Uterus (tissue), 4 donors: ENCODE results near the gene CHRD. TPM values are rescaled to one million over a fixed set of nuclear protein-coding genes. Genes with fewer than 3 reads are reported as not detected.
A peak's percentile ranks its signal among the peaks of the same experiment; 100 is the strongest.

Experiments used
- DNase-seq, 2 donors: peaks; one replicate each; pipeline ENCODE4 v3.0.0-alpha.2; 2019 to 2020
- H3K27ac ChIP-seq, 2 donors: fragments of 200-600 bp; sonication (generic); 1 replicate in 1 of 2; 2 replicates in 1 of 2; pipeline ENCODE4 v1.5.1; 2016 to 2018
- H3K27me3 ChIP-seq, 2 donors: fragments of 200-600 bp; sonication (generic); one replicate each; pipeline ENCODE4 v1.5.1; 2018 to 2019; ENCODE audit warnings: control low read depth in 1 of 2
- H3K36me3 ChIP-seq, 2 donors: fragments of 200-600 bp; sonication (generic); one replicate each; pipeline ENCODE4 v1.5.1; 2019; ENCODE audit warnings: control low read depth in 1 of 2
- H3K4me1 ChIP-seq, 2 donors: fragments of 200-600 bp; sonication (generic); one replicate each; pipeline ENCODE4 v1.5.1; 2018 to 2019; ENCODE audit warnings: control low read depth in 1 of 2
- H3K4me3 ChIP-seq, 2 donors: fragments of 200-600 bp; sonication (generic); 1 replicate in 1 of 2; 2 replicates in 1 of 2; pipeline ENCODE4 v1.5.1; 2018 to 2019; ENCODE audit warnings: mild to moderate bottlenecking in 1 of 2
- H3K9me3 ChIP-seq, 2 donors: fragments of 200-600 bp; sonication (generic); one replicate each; pipeline ENCODE4 v1.5.1; 2019; ENCODE audit warnings: control low read depth in 1 of 2
- POLR2A ChIP-seq, 2 donors: fragments of 450-650 bp; IDR thresholded peaks; one replicate each; pipeline ENCODE4 v1.6.1; 2016; ENCODE audit warnings: antibody characterized with exemption in 2 of 2, mild to moderate bottlenecking in 1 of 2, moderate library complexity in 1 of 2
- intact Hi-C: fragments of 100-400 bp; cut with DNase I; formaldehyde crosslinking; loops from one replicate; pipeline ENCODE4 v1.15.1; 2023; ENCODE audit warnings: low total_unique reads
- total RNA-seq, 4 donors: library from RNA; depleted of rRNA in 3 of 4; stranded (reverse); fragments of >200 nt in 3 of 4; gene quantifications; one replicate each; pipeline versions ENCODE4 v1.1.0 to v1.2.4, GENCODE V29; 2014 to 2023
- TF ChIP-seq, protein P1 (sequence below), 4 experiments: fragments of 200-600 bp in 2 of 4; fragments of 450-650 bp in 2 of 4; sonication (generic) in 2 of 4; IDR thresholded peaks; one replicate each; pipeline ENCODE4 v1.5.1; 2016 to 2019; ENCODE audit warnings: antibody characterized with exemption in 4 of 4, mild to moderate bottlenecking in 2 of 4, moderate library complexity in 1 of 4
- donor health status: DM: yes; HTN: yes; CAD: no.

CHRD gene
- total RNA-seq, 4 donors from 2014 or later, result 15.9 to 57.1 (median 30.7) TPM

DNA sequence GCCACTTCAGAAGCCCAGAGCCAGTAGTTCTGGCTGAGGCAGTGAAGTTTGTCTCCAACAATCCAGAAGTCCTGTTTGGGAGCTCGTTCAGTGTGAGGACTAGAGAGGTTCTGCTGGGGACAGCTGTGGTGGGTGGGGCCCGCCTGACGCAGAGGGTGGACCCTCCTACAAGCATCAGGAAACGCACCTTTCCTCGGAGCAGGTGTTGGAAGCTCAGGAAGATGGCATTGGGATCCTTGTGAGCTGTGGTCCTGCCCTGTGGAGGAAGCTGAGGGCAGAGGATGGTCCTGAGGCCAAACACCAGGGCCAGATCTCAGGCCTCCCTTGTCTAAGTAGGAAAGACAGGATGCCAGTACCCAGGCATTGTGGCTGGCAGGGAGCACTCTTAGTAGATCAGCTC is 6.9 kb upstream of the CHRD start:
- H3K27me3 ChIP-seq, result no peaks in the 10 kb centered on the region
- no peaks in the 10 kb centered on the region for H3K36me3 ChIP-seq
- TF ChIP-seq POLR2A (IDR thresholded peaks at IDR 0.05), result no peak
- TF ChIP-seq, protein P1, sequence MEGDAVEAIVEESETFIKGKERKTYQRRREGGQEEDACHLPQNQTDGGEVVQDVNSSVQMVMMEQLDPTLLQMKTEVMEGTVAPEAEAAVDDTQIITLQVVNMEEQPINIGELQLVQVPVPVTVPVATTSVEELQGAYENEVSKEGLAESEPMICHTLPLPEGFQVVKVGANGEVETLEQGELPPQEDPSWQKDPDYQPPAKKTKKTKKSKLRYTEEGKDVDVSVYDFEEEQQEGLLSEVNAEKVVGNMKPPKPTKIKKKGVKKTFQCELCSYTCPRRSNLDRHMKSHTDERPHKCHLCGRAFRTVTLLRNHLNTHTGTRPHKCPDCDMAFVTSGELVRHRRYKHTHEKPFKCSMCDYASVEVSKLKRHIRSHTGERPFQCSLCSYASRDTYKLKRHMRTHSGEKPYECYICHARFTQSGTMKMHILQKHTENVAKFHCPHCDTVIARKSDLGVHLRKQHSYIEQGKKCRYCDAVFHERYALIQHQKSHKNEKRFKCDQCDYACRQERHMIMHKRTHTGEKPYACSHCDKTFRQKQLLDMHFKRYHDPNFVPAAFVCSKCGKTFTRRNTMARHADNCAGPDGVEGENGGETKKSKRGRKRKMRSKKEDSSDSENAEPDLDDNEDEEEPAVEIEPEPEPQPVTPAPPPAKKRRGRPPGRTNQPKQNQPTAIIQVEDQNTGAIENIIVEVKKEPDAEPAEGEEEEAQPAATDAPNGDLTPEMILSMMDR (IDR thresholded peaks at IDR 0.05), result no peak
- no peaks in the 10 kb centered on the region for H3K4me1 ChIP-seq
- no peaks in the 10 kb centered on the region for H3K9me3 ChIP-seq
- no peak overlapping the region for H3K4me3 ChIP-seq
- no peak overlapping the region for H3K27ac ChIP-seq
- DNase-seq, result no peak
- intact Hi-C loops, result loop anchor here (10.0 kb wide), 2 partner anchors 142 to 172 kb away; no protein-coding TSS in a partner anchor

DNA sequence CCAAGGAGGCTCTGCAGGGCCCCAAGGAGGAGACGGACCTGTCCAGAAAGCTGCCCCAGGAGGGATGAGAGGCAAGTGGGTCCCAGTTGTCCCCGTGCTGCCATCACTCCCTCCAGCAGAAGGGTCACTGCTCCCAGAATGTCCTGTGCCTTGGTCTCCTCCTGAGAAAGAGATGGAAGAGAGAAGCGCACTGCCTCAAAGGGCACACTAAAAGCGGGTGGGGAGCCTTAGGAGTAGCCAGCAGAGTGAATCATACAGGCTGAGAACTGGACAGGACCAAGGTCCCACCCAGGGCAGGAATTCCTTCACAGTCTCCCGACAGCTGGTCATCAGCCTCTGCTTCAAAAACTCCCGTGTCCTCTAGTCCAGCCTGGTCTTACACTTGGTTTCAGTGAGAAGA is 6.4 kb upstream of the CHRD start:
- TF ChIP-seq POLR2A (IDR thresholded peaks at IDR 0.05), result no peak
- TF ChIP-seq, protein P1 (IDR thresholded peaks at IDR 0.05), result no peak
- intact Hi-C loops, result loop anchor here (10.0 kb wide), 2 partner anchors 141 to 171 kb away; no protein-coding TSS in a partner anchor
- no peak for DNase-seq

DNA sequence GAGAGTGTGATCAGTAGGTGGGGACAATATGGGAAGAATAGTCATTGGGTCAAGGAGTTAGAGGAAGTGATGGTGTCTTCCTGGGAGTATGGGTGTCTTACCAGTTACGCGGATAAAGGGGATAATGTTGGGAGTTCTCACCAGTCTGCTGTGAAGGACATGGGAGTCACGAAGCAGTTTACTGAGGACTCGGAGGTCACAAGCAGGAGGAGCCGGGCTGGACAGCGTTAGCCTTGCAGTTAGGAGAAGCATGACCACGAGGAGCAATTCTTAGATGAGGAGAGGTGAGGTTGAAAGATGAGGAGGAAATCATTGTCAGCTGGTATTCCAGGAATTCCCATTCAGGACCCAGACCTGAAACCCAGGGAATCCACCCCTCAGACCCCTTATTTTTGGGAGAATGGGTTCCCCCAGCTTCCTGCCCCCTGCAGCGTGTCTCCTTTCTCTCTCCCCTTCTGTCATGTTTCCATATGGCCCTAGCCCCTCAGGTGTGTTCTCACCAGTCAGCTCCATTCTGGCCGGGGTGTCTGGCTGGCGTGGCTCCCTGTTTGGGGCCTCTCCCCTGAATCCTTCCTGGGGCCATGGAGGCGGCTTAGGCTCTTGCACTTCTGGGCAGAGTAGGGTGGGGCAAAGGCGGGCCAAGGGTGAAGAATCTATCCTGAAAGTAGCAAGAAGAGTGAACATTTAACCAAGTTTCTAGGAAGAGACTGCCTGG is 4.0 kb upstream of the CHRD start:
- Histone ChIP-seq H3K27me3 (no peaks in the 10 kb centered on the region), H3K4me3 (no peak overlapping the region), H3K4me1 (peaks cover 0 to 4% of the 10 kb centered on the region in 2 donors), H3K9me3 (no peaks in the 10 kb centered on the region), H3K36me3 (no peaks in the 10 kb centered on the region), H3K27ac (no peak overlapping the region)
- TF ChIP-seq, protein P1 (IDR thresholded peaks at IDR 0.05), result no peak
- no peak for TF ChIP-seq POLR2A (IDR thresholded peaks at IDR 0.05)
- intact Hi-C loops, result loop anchor here (10.0 kb wide), 2 partner anchors 139 to 169 kb away; no protein-coding TSS in a partner anchor
- DNase-seq, result no peak

More for the DNA sequence above, 6.4 kb upstream of the CHRD start:
- no peak overlapping the region for H3K27ac ChIP-seq
- H3K4me1 ChIP-seq, result no peaks in the 10 kb centered on the region
- no peaks in the 10 kb centered on the region for H3K27me3 ChIP-seq
- no peaks in the 10 kb centered on the region for H3K9me3 ChIP-seq
- no peak overlapping the region for H3K4me3 ChIP-seq
- no peaks in the 10 kb centered on the region for H3K36me3 ChIP-seq

DNA sequence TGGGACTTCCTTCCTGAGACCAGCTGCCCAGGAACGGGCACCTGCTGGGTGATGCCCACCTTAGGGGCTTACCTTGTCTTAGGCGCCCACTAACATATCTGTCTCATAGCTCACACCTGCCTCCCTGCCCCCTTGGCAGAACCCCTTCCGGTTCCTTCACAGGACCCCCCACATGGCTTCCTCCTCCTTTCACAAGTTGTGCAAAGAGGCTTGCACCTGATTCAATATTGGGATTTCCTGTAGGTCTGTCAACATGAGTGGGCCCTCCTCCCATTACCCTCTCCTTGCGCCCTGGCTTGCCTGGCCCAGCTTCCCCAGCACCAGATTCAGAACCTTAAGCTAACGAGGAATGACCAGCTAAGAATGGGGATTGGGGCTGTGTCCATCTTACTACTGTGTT is 2.5 kb upstream of the CHRD start:
- intact Hi-C loops, result loop anchor here (10.0 kb wide), 2 partner anchors 137 to 167 kb away; no protein-coding TSS in a partner anchor

More for the DNA sequence above, 2.5 kb upstream of the CHRD start:
- H3K36me3 ChIP-seq, result no peaks in the 10 kb centered on the region
- no peak for DNase-seq
- H3K4me3 ChIP-seq, result no peak overlapping the region
- peaks cover 0 to 4% of the 10 kb centered on the region in 2 donors for H3K4me1 ChIP-seq
- peak overlapping the region in 1 of 2 donors; percentile 91 for H3K27ac ChIP-seq
- no peak for TF ChIP-seq POLR2A (IDR thresholded peaks at IDR 0.05)
- TF ChIP-seq, protein P1 (IDR thresholded peaks at IDR 0.05), result no peak
- H3K9me3 ChIP-seq, result no peaks in the 10 kb centered on the region
- H3K27me3 ChIP-seq, result no peaks in the 10 kb centered on the region
